Lung (tissue), 12 donors: ENCODE results near the gene SMAD2. TPM values are rescaled to one million over a fixed set of nuclear protein-coding genes. Genes with fewer than 3 reads are reported as not detected.

Source experiments
- ATAC-seq: fragments of 200-7000 bp; cut with Tn5 transposase; one replicate; pipeline ENCODE4 v1.9.1; 2020; ENCODE audit warnings: moderate number of reproducible peaks; ENCODE audit not compliant: insufficient read depth, low FRiP score
- DNase-seq, 3 donors: peaks; one replicate each; pipeline ENCODE4 v3.0.0-alpha.2; 2013 to 2017
- H3K27ac ChIP-seq, 2 donors: one replicate each; pipeline ENCODE4 v1.5.1; 2013; ENCODE audit warnings: mild to moderate bottlenecking in 2 of 2, moderate library complexity in 2 of 2, control low read depth in 1 of 2, inconsistent platforms in 1 of 2, low read depth in 1 of 2, low read length in 1 of 2
- H3K27me3 ChIP-seq, 3 donors: one replicate each; pipeline ENCODE4 v1.5.1; 2013; ENCODE audit warnings: low read length in 2 of 3; ENCODE audit not compliant: control insufficient read depth in 3 of 3, insufficient read depth in 3 of 3
- H3K36me3 ChIP-seq, 4 donors: one replicate each; pipeline ENCODE4 v1.5.1; 2013; ENCODE audit warnings: low read length in 4 of 4, mild to moderate bottlenecking in 1 of 4, moderate library complexity in 1 of 4; ENCODE audit not compliant: control insufficient read depth in 4 of 4, insufficient read depth in 4 of 4
- H3K4me1 ChIP-seq, 5 donors: one replicate each; pipeline ENCODE4 v1.5.1; 2013; ENCODE audit warnings: low read length in 5 of 5, mild to moderate bottlenecking in 2 of 5, moderate library complexity in 1 of 5; ENCODE audit not compliant: control insufficient read depth in 5 of 5, insufficient read depth in 5 of 5
- H3K4me3 ChIP-seq: one replicate; pipeline ENCODE4 v1.5.1; 2013; ENCODE audit warnings: mild to moderate bottlenecking, control low read depth, moderate library complexity
- H3K9ac ChIP-seq, 2 donors: one replicate each; pipeline ENCODE4 v1.5.1; 2013; ENCODE audit warnings: low read length in 2 of 2, control low read depth in 1 of 2; ENCODE audit not compliant: insufficient read depth in 1 of 2
- H3K9me3 ChIP-seq, 4 donors: one replicate each; pipeline ENCODE4 v1.5.1; 2013; ENCODE audit warnings: low read length in 3 of 4, mild to moderate bottlenecking in 1 of 4, moderate library complexity in 1 of 4; ENCODE audit not compliant: control insufficient read depth in 4 of 4, insufficient read depth in 3 of 4
- WGBS, 2 donors: extraction: QIAGEN DNeasy Blood & Tissue Kit; methylation state at CpG; one replicate each; pipeline ENCODE4 v1.1.7; 2013; 5-methylcytosine and 5-hydroxymethylcytosine counted together
- polyA plus RNA-seq, 2 donors: library from polyadenylated mRNA; stranded (reverse); fragments of 200-250 nt; gene quantifications; one replicate each; pipeline ENCODE4 v1.2.1, GENCODE V29; 2013
- total RNA-seq, 2 donors: library from RNA; depleted of rRNA in 1 of 2; stranded (reverse); fragments of >200 nt in 1 of 2; gene quantifications; one replicate each; pipeline ENCODE4 v1.2.1, GENCODE V29; 2014 to 2021
- TF ChIP-seq, protein P1 (sequence below): IDR thresholded peaks from 2 replicates; pipeline ENCODE4 v1.5.1; 2012; ENCODE audit warnings: mild to moderate bottlenecking; ENCODE audit errors: control extremely low read depth, extremely low read depth
- donor health status: control.
- donor health status: control.
- donor health status: Bipolar disorder and iron deficiency.
- donor health status: healthy.
- donor health status: DM: yes; HTN: yes; CAD: no.

SMAD2 gene
- total and polyA plus RNA-seq, 4 donors = 30.6 to 161 (median 90.2) TPM

DNA sequence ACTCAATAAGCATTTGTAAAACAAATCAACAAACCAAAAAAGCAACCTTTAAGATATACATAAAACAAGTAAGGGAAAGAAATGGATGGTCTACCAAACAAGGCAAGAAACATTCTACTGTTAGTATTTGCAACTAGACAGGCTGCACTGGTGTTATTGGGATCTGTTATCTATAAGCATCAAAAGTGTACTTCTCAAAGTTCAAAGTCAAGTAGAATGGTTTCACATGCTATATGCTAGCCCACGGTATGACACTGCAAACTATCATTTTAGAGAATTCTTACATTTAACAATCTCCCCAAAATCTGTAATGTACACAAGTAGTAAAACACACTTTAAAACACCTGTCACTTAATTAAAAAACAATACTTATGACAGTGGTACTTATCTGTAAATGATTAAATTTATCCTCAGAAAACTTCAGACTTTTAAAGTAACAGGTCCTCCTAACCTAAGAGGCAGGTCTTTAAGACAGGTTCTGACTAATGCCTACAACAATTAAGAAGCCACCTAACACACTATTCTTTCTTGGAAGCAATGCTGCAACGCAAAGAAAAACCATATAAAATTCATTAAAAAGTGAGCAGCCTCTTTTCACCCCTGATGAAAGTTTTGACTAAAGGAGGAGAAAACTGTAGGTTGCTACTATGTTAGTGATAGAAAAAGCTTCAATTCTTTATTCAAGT is 34.8 kb downstream of the SMAD2 start:
- WGBS, 2 donors = 79 to 90% methylated on average over 2 of the region's 2 CpGs

GRCh38 chr18:47893939-47894699 is 36.3 kb downstream of the SMAD2 start:
- Histone ChIP-seq H3K4me3 (no peak overlapping the region), H3K9ac (no peak overlapping the region), H3K4me1 (peaks cover 0 to 15% (median 0%) of the 10 kb centered on the region in 5 donors), H3K36me3 (peaks cover 0 to 10% (median 4%) of the 10 kb centered on the region in 4 donors), H3K27me3 (no peaks in the 10 kb centered on the region), H3K9me3 (no peaks in the 10 kb centered on the region), H3K27ac (no peak overlapping the region)
- ATAC-seq (no peak), DNase-seq (no peak)
- TF ChIP-seq, protein P1, sequence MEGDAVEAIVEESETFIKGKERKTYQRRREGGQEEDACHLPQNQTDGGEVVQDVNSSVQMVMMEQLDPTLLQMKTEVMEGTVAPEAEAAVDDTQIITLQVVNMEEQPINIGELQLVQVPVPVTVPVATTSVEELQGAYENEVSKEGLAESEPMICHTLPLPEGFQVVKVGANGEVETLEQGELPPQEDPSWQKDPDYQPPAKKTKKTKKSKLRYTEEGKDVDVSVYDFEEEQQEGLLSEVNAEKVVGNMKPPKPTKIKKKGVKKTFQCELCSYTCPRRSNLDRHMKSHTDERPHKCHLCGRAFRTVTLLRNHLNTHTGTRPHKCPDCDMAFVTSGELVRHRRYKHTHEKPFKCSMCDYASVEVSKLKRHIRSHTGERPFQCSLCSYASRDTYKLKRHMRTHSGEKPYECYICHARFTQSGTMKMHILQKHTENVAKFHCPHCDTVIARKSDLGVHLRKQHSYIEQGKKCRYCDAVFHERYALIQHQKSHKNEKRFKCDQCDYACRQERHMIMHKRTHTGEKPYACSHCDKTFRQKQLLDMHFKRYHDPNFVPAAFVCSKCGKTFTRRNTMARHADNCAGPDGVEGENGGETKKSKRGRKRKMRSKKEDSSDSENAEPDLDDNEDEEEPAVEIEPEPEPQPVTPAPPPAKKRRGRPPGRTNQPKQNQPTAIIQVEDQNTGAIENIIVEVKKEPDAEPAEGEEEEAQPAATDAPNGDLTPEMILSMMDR = no peak
- 84 to 88% methylated on average over 9 of the region's 9 CpGs for WGBS, 2 donors

More for the DNA sequence above, 34.8 kb downstream of the SMAD2 start:
- Histone ChIP-seq H3K4me1 (peaks cover 0 to 20% (median 0%) of the 10 kb centered on the region in 5 donors), H3K36me3 (peaks cover 0 to 9% (median 5%) of the 10 kb centered on the region in 4 donors), H3K27me3 (no peaks in the 10 kb centered on the region), H3K9me3 (no peaks in the 10 kb centered on the region), H3K4me3 (no peak overlapping the region), H3K27ac (no peak overlapping the region), H3K9ac (no peak overlapping the region)
- ATAC-seq = no peak
- TF ChIP-seq, protein P1 = no peak
- no peak for DNase-seq

- no peak for DNase-seq
- TF ChIP-seq, protein P1 = no peak
- Histone ChIP-seq H3K9me3 (no peaks in the 10 kb centered on the region), H3K9ac (no peak overlapping the region), H3K4me3 (no peak overlapping the region), H3K27me3 (no peaks in the 10 kb centered on the region), H3K36me3 (peaks cover 0 to 17% (median 5%) of the 10 kb centered on the region in 4 donors), H3K4me1 (peaks cover 0 to 9% (median 0%) of the 10 kb centered on the region in 5 donors), H3K27ac (no peak overlapping the region)
- ATAC-seq = no peak
- 74 to 89% methylated on average over 5 of the region's 5 CpGs for WGBS, 2 donors
Measured at GRCh38 chr18:47893047-47893446, 37.4 kb downstream of the SMAD2 start.
